HG03457 (cell line): Measurements from ENCODE around the gene DIO3.

Source experiments
- ATAC-seq: cut with Tn5 transposase; IDR thresholded peaks from one replicate; pipeline ENCODE4 v1.9.1; 2021; ENCODE audit warnings: moderate number of reproducible peaks; ENCODE audit not compliant: unreplicated experiment

The DIO3 gene

DNA sequence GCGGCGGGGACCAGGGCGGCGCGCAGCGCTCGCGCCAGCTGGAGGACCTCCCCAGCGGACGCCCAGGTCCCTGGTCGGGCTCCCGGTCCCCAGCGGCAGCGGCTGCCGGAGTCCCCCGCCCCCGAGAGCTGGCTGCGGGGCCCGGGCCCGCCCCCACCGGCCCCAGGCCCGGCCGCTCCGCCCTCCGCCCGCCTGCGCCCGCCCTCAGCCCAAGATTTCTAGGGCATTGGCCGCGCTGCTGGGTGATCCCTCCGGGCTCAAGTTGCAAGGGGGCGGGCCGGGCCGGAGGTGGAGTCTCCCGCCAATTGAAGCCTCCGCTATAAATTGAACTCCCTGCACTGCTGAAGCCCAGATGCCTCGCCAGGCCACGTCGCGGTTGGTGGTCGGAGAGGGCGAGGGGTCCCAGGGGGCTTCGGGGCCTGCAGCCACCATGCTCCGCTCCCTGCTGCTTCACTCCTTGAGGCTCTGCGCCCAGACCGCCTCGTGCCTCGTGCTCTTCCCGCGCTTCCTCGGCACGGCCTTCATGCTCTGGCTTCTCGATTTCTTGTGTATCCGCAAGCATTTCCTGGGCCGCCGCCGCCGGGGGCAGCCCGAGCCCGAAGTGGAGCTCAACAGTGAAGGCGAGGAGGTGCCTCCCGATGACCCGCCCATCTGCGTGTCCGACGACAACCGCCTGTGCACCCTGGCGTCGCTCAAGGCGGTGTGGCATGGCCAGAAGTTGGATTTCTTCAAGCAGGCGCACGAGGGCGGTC, at the start of gene DIO3:
Gene DIO3, plus strand, starts transcription at position 351 of the 752 bp plus-strand sequence.
- ATAC-seq: no peak

DNA sequence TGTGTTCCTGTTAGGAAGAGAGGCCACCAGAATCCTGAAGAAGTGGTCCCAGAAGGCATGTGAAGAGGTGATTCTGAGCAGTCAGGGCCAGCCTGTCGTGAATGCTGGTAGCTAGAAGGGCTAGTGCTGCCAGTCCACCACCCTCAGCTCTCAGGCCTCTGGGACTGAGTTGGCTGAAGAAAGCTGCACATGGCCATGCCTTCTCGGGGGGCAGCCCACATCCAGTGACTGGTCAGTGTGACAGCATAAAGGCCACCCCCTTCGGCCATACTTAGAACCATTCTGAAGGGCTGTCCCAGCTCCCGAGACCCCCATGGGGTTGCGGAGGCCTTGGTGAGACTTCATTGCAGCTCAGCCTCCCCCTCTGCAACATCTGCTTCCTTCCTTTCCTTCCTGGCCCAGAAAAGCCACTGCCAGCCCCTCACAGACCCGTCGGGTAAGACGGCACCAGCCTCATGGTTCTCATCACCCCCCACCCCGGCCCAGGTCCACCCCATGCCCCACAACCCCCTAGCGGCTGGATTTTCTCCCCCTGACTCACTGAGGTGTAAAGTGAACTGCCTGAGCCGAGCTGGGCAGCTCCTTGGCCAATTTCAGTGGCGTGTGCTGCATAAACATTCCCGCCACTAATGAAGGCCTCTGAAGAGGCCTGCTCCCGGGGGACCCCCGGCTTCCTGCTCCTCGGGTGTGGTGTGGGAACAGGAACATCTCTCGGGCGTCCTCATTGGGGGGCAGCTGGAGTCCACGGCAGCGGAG, 49.5 kb upstream of the DIO3 start:
- no peak for ATAC-seq

DNA sequence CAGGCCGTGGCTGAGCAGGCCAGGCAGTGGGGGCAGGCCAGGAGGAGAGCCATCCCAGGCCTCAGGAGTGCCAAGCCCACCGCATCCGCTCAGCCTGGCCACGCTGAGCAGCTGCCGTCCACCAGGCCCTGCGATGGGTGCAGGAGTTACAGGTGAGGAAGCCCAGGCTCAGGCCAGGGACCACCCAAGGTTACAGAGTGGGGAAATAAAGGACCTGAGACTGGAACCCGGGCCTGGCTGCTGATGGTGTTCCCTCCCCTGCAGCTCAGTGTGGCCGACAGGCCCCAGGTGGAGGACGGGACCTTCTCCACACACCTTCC, 49.0 kb upstream of the DIO3 start:
- ATAC-seq: no peak

GRCh38 chr14:101514136-101514535, 47.2 kb upstream of the DIO3 start:
- ATAC-seq: no peak

- no peak for ATAC-seq
Observed at GRCh38 chr14:101516401-101516800, 44.9 kb upstream of the DIO3 start.

DNA sequence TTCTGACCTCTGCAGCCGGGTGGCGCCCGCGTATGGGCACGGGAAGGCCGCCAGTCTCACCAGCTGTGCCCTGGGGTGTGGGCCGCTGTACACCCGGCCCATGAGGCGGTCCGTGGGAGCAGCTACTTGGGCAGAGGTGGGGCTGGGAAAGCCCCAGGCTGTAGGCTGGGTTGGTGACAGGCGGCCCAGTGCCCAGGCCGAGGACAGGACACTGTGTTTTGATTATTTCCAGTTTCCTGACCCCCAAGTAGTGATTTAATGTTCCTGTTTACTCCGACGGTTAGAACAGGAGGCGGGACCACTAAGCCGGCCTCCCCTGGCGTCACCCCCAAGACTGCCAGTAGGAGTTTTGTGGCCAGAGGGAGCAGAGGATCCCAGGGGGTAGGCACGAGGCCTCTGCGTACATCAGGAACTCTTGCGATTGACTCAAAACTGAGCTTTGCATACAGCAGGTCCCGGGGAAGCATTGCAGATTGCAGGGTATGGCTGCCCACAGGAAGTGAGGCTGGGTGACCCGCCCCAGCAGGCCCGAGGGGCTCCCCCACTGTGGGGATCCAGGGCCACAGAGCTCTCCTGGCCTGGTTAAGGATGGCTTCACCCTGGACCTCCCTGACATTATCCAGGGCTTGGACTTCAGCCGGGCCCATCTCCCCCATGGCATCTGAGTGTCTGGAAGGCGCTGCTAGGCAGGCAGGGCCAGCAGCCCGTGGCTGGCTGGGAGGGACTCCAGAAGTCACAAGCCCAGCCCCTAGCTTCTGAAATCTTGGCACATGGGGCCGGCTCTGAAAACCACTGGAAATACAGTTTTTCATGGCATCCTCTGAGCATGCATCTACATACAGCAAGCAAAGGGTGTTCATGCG, 42.5 kb upstream of the DIO3 start:
- no peak for ATAC-seq

GRCh38 chr14:101520621-101521472, 40.4 kb upstream of the DIO3 start:
- no peak for ATAC-seq

- no peak for ATAC-seq
Observed at GRCh38 chr14:101521473-101521915, 39.8 kb upstream of the DIO3 start.

DNA sequence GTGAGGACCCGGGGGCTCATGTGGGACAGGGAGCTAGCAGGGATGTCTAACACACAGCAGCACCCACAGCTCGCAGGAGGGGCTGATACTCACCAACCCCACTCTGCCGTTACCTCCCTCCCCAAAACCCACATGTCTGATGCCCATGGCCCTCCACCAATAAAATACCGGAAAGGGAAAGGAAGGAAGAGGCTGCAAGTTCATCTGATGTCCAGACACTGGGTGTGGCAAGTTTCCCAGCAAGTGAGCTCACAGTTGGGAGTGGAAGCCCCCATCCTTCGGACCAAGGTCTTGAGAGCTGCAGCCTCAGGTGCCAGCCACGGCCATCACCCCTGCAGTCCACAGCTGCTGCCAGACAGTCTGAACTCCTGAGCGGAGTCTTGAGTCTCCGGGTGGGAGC, 39.3 kb upstream of the DIO3 start:
- ATAC-seq: no peak

DNA sequence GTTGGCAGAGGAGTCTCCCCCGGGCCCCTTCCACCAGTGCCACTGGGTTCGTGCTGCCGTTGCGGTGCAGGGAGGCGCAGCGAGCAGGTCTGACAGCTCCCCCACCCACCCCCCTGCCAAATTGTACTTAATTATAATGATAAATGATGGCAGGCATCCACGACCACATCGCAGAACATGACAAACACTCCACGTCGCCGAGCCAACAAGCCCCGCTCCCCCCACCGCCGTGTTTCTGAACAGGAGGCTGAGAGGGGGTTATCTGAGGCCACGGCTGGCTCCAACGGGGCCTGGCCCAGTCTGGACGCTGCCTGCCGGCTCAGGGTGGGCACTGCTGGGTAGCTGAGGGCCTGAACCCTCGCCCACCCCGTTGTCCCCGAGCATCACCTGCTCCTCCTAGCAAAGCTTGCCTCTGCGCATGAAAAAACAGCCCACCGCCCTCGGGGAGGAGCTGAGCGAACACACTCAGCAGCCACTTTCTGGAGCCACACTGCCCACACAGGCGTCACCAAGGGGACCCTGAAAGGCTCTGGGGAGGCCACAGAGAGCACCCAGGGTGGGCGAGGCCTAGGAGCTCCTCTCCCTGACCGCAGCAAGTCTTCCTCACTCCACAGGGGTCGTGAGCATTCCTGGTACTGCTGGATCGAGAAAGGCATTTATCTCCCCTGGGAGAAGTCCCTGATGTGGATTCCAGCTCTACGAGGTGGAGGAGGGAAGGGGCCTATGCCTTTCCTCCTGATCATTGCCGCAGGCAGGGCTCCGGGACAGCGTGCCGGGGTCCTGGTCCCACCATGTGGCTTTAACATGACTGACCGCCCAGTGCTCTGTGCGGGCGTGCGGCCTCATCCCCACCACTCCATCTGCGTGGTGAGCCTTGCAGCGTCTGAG, 35.4 kb upstream of the DIO3 start:
- no peak for ATAC-seq

GRCh38 chr14:101527987-101528386, 33.3 kb upstream of the DIO3 start:
- ATAC-seq: no peak

DNA sequence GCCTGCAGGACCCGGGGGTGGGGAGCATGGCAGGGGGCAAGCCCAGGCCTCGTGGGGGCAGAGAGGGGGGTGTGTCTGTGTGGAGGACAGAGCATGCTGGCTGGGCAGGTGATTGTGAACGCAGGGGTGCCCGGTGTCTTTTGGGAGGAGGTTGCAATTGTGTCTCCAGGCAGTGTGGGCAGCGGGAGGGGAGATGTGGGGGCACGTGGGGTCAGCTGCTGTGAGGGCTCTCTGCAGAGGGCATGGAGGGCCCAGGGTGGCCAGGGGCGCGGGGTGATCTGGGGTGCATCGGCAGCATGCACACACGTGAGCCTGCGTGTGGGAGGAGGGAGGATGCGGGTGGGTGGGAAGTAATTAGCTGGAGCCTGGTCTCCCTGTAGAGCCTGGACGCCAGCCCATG, 32.2 kb upstream of the DIO3 start:
- ATAC-seq: no peak

- no peak for ATAC-seq
Observed at GRCh38 chr14:101534198-101534597, 27.1 kb upstream of the DIO3 start.

DNA sequence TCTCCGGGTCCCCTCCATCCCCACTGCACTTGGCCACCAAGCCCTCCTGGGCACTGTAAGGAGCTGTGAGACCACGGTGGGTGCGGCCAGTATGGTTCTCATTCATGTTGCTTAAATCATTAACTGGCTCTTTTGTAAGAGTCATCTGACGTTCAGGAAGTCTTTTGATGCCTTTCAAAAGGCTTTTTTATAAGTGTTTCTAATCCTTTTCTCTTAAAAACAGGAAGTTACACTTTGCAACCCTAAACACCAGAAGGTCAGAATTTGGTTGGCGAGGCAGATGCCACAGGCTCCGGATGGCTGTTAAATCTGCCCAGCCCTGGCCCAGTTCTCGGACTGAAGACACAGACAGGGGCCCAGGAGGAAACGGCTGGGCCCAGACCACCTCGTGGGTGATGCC, 26.1 kb upstream of the DIO3 start:
- no peak for ATAC-seq

GRCh38 chr14:101535701-101536207, 25.5 kb upstream of the DIO3 start:
- ATAC-seq: no peak

DNA sequence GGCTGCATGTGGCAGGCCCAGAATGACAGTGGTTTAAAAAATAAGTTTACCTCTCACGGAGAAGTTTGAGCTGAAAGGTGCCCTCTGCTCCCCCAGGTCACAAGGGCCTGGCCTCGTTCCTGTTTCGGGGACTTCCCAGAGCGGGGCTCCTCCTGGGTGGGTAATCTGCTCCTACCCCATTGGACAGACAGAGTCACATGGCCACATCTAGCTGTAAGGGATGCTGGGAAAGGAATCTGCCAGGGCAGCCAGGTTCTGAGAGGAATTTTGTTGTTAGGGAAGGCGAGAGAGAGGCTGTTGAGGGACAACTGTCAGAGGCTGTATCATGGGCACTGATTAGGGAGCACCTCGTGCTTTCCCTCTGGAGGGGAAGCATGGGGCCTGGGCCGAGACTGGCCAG, 24.0 kb upstream of the DIO3 start:
- no peak for ATAC-seq

DNA sequence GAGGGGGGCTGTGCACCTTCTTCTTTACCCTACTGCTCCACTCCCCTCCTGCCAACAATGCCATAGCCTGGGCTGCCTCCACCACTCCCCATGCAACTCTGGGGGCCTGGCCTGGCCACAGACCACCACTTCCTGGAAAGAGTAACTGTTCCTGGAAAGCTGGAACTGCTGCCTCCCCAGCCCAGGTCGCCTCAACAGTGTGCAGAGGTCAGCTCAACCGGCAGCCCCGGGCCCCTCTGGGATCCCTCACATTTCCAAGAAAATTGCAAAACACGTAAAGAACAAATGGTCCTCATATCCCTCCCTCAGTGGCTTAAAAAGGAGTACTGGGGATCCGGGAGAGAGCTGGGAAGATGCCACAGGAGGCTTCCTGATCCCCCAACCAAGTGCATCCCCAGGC, 22.4 kb upstream of the DIO3 start:
- ATAC-seq: no peak

GRCh38 chr14:101539880-101540279, 21.4 kb upstream of the DIO3 start:
- ATAC-seq: no peak
